Right cardiac atrium (tissue), 5 donors: ENCODE data around the gene ADGRG7. TPM values are rescaled to one million over a fixed set of nuclear protein-coding genes. Genes with fewer than 3 reads are reported as not detected.
"Not testable (repeated sequence)": the region's sequence is repeated elsewhere in the genome, so short reads cannot be mapped to it uniquely, and the experiment has no call there.

Experiments
- ATAC-seq, 2 donors: fragments of 200-7000 bp; cut with Tn5 transposase; one replicate each; pipeline versions ENCODE4 v1.8.0 to v1.9.1; 2020; ENCODE audit warnings: moderate library complexity in 2 of 2, mild to moderate bottlenecking in 1 of 2
- DNase-seq, 3 donors: peaks; one replicate each; pipeline ENCODE4 v3.0.0-alpha.2; 2020
- H3K27ac ChIP-seq: one replicate; pipeline ENCODE4 v1.5.1; 2013; ENCODE audit warnings: mild to moderate bottlenecking, low read length, control low read depth, moderate library complexity
- H3K27me3 ChIP-seq: one replicate; pipeline ENCODE4 v1.6.1; 2013; ENCODE audit not compliant: control insufficient read depth, insufficient read depth
- H3K4me1 ChIP-seq: one replicate; pipeline ENCODE4 v1.6.1; 2013; ENCODE audit warnings: low read length; ENCODE audit not compliant: control insufficient read depth, insufficient read depth
- H3K4me3 ChIP-seq: one replicate; pipeline ENCODE4 v1.5.1; 2013; ENCODE audit warnings: low read length, control low read depth
- H3K9me3 ChIP-seq: one replicate; pipeline ENCODE4 v1.6.1; 2013; ENCODE audit warnings: low read length; ENCODE audit not compliant: control insufficient read depth
- WGBS: extraction: QIAGEN DNeasy Blood & Tissue Kit; methylation state at CpG from one replicate; pipeline ENCODE4 v1.1.7; 2013; 5-methylcytosine and 5-hydroxymethylcytosine counted together
- intact Hi-C, 4 donors: fragments of 100-400 bp; cut with DNase I; formaldehyde crosslinking; loops; one replicate each; pipeline versions ENCODE4 v1.11.0 to v1.14.0; 2022 to 2023
- polyA plus RNA-seq: library from polyadenylated mRNA; stranded (reverse); fragments of 200-250 nt; gene quantifications from one replicate; pipeline ENCODE4 v1.2.3, GENCODE V29; 2013
- total RNA-seq, 4 donors: library from RNA; stranded (reverse); fragmentation: NEBNext Ultra II Directional; extraction: Animal tissue kit (Norgen Biotek cat#: 25700); gene quantifications; one replicate each; pipeline ENCODE4 v1.2.1, GENCODE V29; 2021
- donor health status: healthy with polysubstance abuse.
- donor health status: DM: no; HTN: yes; CAD: no.
- donor health status: DM: no; HTN: no; CAD: no.
- donor health status: DM: no; HTN: yes; CAD: no; lungs with severe emphysema.
- donor health status: DM: yes; HTN: yes; CAD: no.

ADGRG7 gene
- total and polyA plus RNA-seq, 5 donors = not detected

DNA sequence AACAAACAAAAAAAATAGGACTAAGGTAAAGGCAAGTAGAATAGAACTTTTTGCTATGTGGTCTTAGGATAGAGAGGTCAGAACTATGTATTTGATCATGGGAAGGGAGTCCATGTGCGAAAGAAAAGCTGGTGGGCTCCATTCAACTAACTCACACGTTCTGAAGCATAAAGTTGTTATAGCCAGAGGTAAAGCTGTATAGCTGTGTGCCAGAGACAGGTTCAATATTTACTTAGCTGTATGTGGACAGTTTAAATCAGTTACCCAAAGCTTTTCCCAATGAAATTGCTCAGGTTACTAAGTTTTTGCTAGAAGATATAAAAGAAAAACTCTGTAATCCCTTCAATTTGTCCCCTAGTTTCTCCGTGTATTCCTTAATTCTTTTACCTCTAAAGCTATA, 37.8 kb downstream of the ADGRG7 start:
- no peak overlapping the region for H3K4me3 ChIP-seq
- intact Hi-C loops = no loop called here
- H3K4me1 ChIP-seq = no peaks in the 10 kb centered on the region
- ATAC-seq = no peak
- WGBS = 80% methylated on average over 3 of the region's 3 CpGs
- H3K27ac ChIP-seq = no peak overlapping the region
- DNase-seq = no peak
- H3K27me3 ChIP-seq = no peaks in the 10 kb centered on the region
- no peaks in the 10 kb centered on the region for H3K9me3 ChIP-seq

DNA sequence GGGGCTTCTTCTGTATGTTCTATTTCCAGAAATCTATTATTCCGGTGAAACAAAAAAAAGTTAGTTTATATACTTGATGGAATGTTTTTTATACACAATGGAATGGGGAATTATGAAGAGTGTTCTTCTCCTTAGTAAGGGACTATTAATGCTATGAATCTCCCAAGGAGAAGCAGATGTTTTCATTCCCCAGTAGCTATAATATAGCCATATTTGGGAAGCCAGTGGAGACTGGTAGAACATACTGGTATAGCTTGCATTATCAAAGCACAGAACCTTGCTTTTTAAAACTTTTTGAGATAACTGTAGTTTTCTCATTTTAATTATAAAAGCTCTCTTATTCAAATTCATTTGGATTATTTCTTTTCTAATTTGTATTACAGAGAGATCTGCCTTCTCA, 38.3 kb downstream of the ADGRG7 start:
- no peak overlapping the region for H3K4me3 ChIP-seq
- no peaks in the 10 kb centered on the region for H3K4me1 ChIP-seq
- DNase-seq (no peak), ATAC-seq (no peak)
- 82% methylated on average over 1 of the region's 1 CpG for WGBS
- H3K27me3 ChIP-seq = no peaks in the 10 kb centered on the region
- H3K9me3 ChIP-seq = no peaks in the 10 kb centered on the region
- intact Hi-C loops = no loop called here
- H3K27ac ChIP-seq = no peak overlapping the region

DNA sequence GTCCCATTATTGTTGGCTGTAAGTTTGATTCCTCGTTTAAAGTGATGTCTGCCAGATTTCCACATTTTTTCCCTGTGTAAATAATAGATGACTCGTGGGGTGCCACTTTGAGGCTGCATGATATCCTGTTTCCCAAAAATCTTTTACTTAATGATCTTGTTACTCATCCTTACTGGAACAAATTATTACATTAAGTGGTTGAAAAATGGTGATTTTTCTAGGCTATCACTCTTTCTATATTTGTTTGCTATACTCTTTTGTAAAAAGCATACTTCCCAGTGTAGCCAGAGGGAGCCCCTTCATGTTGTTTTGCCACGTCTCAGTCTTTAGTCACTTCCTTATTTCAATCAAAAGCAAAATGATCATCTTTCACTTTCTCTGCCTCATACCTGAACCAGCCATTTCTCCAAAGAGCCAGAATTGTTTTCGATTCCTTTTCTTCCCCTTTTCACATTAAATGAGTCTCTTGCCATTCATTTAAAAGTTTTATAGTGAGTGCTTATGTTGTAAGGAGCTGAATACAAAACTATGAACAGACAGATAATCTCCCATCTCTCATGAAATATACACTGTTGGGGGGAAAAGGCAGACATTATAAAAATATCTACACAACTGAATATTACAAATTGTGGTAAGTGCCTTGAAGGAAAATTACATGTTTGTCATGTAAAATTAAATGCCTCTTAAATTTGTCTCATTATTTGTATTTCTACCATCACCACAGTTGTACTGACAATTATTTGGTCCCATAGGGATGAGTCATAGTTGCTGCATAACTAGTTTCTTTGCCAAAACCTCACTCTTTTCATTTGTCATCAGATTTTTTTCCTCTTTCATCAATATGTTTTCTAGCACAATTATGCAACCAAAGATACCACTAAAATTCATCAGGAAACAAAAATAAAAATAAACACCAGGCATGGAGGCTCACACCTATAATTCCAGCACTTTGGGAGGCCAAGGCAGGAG, 41.5 kb downstream of the ADGRG7 start:
- 24% methylated on average over 4 of the region's 4 CpGs for WGBS
- ATAC-seq = peak; percentile 74 to 75
- H3K27me3 ChIP-seq = no peaks in the 10 kb centered on the region
- H3K27ac ChIP-seq = no peak overlapping the region
- H3K4me1 ChIP-seq = no peaks in the 10 kb centered on the region
- H3K9me3 ChIP-seq = no peaks in the 10 kb centered on the region
- DNase-seq = no peak
- H3K4me3 ChIP-seq = no peak overlapping the region
- intact Hi-C loops = no loop called here

DNA sequence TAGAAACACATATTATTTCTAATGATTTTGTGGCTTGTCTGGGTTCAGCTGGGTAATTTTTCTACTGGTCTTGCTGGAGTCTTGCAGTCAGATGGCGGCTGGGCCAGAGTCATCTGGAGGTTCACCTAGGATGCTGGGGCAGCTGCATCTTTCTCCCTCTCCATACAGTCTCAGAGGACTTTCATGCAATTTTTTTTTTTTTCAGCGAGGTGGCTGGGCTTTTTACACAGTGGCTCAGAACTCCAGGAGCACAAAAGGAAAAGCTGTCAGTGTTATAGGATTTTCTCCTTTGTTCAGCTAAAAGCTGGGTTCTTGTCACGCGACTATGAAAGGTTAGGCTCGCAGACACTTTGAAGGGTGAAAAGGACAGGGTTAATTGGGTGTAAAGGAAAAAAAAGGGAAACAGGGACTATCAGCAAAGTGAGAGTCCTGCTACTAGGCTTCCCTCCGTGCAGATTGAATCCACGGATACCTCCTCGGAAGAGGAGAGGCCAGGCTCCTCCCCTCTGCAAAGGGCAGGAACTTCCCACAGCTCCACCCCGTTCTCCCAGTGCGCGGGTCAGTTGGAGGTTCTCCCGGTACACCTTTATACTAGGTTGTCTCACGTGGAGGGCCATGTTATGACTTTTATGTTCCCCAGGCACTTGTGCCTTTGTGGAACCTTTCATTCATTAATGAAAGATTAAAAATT, 44.3 kb downstream of the ADGRG7 start:
- Histone ChIP-seq H3K4me3 (no peak overlapping the region), H3K27me3 (no peaks in the 10 kb centered on the region), H3K9me3 (no peaks in the 10 kb centered on the region), H3K4me1 (no peaks in the 10 kb centered on the region), H3K27ac (no peak overlapping the region)
- 79% methylated on average over 13 of the region's 13 CpGs for WGBS
- DNase-seq (no peak), ATAC-seq (no peak)
- intact Hi-C loops = no loop called here

DNA sequence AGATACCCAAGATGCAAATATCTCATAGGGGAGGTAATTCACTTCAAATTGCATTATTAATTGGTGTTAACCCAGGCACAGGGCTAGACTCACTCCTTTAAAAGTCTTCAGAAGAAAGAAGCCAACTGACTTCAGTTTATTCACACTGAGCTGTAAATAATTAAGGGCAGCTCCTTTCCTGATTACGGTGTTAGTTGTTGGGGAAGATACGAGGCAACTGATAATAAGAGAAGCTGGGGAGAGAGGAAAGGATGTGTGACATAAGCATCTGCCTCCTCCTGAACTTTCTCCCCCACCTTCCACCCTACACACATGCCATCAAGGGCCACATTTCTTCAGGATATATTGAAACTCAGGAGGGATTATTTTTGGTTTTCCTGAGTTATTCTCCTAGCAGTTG, 47.5 kb downstream of the ADGRG7 start:
- intact Hi-C loops = no loop called here
- Histone ChIP-seq H3K27ac (no peak overlapping the region), H3K27me3 (peaks cover 3% of the 10 kb centered on the region), H3K4me1 (no peaks in the 10 kb centered on the region), H3K4me3 (no peak overlapping the region), H3K9me3 (no peaks in the 10 kb centered on the region)
- ATAC-seq (no peak), DNase-seq (no peak)
- WGBS = 39% methylated on average over 2 of the region's 2 CpGs

DNA sequence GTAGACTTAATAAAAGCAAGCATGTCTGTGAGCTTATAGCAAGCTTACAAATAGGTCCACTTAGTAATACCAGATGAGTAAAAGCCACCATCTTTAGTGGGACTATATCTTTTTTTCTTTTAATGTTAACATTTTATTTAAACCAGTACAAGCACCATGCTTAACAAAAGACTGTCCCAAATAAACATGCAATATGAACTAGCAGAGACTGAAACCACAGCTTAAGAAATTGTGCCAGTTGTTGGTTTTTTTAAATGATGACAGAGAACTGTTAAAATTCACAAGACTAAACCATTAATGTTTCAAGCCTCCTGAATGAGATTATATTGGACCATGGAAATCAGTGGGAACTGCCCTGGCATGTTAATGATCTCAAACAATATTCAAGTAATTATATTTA, 51.9 kb downstream of the ADGRG7 start:
- intact Hi-C loops, H3K4me1 ChIP-seq, H3K27ac ChIP-seq, H3K4me3 ChIP-seq, ATAC-seq, DNase-seq, H3K9me3 ChIP-seq, H3K27me3 ChIP-seq: not testable (repeated sequence)

DNA sequence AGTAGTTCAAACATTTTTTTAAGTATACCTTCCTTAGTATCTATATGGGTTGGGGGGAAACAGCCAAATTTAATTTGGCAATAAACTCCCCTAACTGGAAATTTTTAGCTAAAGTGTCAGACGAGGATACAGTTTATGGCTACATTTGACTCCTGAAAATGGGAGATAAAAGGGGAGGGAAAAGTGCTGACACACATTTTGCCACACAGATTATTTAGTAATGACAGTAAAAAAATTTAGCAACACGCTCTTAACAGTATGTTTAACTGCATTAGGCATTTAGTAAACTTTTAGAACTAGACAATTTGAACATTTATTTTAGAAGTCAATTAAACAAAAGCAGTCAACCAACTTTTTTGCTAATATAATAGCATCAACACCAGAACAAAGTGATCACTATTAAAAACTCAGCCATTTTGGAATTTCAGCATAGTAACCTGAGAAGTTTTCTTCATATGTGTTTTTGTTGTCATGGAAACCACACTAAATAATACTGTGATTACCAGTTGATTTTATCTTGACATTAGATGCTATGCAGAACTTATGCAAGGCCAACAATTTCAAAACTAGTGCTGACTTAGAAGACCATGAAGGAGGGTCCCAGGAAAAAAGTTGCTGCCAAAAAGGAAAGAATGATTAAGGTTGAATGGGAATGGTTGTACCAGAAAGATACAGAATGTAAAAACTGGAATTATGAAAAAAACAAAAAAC, 52.9 kb downstream of the ADGRG7 start:
- H3K4me3 ChIP-seq = no peak overlapping the region
- no peak for DNase-seq
- intact Hi-C loops = no loop called here
- WGBS = 51% methylated on average over 2 of the region's 2 CpGs
- H3K27ac ChIP-seq = no peak overlapping the region
- H3K27me3 ChIP-seq = peaks cover 3% of the 10 kb centered on the region
- H3K9me3 ChIP-seq = no peaks in the 10 kb centered on the region
- ATAC-seq = no peak
- H3K4me1 ChIP-seq = no peaks in the 10 kb centered on the region

DNA sequence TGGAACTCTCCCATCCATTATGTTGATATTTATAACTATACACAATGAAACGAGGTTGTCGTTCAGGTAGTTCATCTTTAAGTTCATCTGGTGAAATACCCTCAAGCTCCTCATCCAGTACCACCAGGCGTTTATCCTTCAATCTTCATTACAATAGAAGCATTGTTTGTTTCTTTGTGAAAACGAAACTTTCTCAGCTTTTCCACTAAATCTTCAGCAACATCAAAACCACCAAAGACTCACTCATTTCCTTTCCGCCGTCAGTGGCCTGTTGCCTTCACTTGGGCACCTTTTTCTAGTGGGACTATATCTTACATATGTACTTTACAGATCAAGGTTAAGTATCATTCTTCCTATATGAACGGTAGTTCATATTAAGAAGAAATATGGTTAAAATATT, 55.8 kb downstream of the ADGRG7 start:
- Histone ChIP-seq H3K4me1 (no peaks in the 10 kb centered on the region), H3K4me3 (no peak overlapping the region), H3K27ac (no peak overlapping the region), H3K9me3 (no peaks in the 10 kb centered on the region), H3K27me3 (no peaks in the 10 kb centered on the region)
- WGBS = 52% methylated on average over 7 of the region's 7 CpGs
- intact Hi-C loops = no loop called here
- no peak for DNase-seq
- no peak for ATAC-seq

DNA sequence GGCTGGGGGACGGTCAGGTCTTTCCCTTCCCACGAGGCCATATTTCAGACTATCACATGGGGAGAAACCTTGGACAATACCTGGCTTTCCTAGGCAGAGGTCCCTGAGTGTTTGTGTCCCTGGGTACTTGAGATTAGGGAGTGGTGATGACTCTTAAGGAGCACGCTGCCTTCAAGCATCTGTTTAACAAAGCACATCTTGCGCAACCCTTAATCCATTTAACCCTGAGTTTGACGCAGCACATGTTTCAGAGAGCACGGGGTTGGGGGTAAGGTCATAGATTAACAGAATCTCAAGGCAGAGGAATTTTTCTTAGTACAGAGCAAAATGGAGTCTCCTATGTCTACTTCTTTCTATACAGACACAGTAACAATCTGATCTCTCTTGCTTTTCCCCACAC, 57.3 kb downstream of the ADGRG7 start:
- DNase-seq, ATAC-seq, H3K27ac ChIP-seq, H3K9me3 ChIP-seq, H3K4me3 ChIP-seq, H3K27me3 ChIP-seq, intact Hi-C loops, H3K4me1 ChIP-seq: not testable (repeated sequence)
- 56% methylated on average over 5 of the region's 6 CpGs for WGBS

DNA sequence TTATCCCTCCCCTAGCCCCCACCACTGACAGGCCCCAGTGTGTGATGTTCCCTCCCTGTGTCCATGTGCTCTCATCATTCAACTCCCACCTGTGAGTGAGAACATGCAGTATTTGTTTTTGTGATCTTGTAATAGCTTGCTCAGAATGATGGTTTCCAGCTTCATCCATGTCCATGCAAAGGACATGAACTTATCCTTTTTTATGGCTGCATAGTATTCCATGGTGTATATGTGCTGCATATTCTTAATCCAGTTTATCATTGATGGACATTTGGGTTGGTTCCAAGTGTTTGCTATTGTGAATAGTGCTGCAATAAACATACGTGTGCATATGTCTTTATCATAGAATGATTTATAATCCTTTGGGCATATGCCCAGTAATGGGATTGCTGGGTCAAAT, 57.9 kb downstream of the ADGRG7 start:
- H3K4me3 ChIP-seq, H3K4me1 ChIP-seq, ATAC-seq, H3K27ac ChIP-seq, H3K9me3 ChIP-seq, intact Hi-C loops, DNase-seq, H3K27me3 ChIP-seq: not testable (repeated sequence)
- WGBS = 75% methylated on average over 1 of the region's 1 CpG

DNA sequence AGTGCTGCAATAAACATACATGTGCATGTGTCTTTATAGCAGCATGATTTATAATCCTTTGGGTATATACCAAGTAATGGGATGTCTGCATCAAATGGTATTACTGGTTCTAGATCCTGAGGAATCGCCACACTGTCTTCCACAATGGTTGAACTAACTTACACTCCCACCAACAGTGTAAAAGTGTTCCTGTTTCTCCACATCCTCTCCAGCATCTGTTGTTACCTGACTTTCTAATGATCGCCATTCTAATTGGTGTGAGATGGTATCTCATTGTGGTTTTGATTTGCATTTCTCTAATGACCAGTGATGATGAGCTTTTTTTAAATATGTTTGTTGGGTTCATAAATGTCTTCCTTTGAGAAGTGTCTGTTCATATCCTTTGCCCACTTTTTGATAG, 61.6 kb downstream of the ADGRG7 start:
- H3K4me1 ChIP-seq, intact Hi-C loops, H3K9me3 ChIP-seq, ATAC-seq, H3K4me3 ChIP-seq, DNase-seq, H3K27me3 ChIP-seq, H3K27ac ChIP-seq: not testable (repeated sequence)
- 90% methylated on average over 2 of the region's 2 CpGs for WGBS
